Fibroblast of lung (primary cell): ENCODE measurements around the gene RANGRF. TPM values are rescaled to one million over a fixed set of nuclear protein-coding genes. Genes with fewer than 3 reads are reported as not detected.

Experiments
- DNase-seq, 2 donors: peaks; one replicate each; pipeline versions ENCODE4 v3.0.0 to v3.0.0-alpha.2; 2010; ENCODE audit warnings: low read depth in 2 of 2
- H2AFZ ChIP-seq: 2 replicates; pipeline ENCODE4 v1.5.1; 2012; ENCODE audit warnings: low read length, control low read depth, inconsistent platforms
- H3K27ac ChIP-seq: 2 replicates; pipeline ENCODE4 v1.5.1; 2011; ENCODE audit warnings: low read length, control low read depth; ENCODE audit not compliant: insufficient read depth
- H3K27me3 ChIP-seq: 2 replicates; pipeline ENCODE4 v1.5.1; 2011; ENCODE audit warnings: mild to moderate bottlenecking, low read length; ENCODE audit not compliant: control insufficient read depth, insufficient read depth
- H3K36me3 ChIP-seq: 2 replicates; pipeline ENCODE4 v1.5.1; 2011; ENCODE audit warnings: low read length; ENCODE audit not compliant: control insufficient read depth, insufficient read depth
- H3K4me1 ChIP-seq: 2 replicates; pipeline ENCODE4 v1.5.1; 2011; ENCODE audit warnings: low read length; ENCODE audit not compliant: control insufficient read depth, insufficient read depth; ENCODE audit errors: extremely low read depth
- H3K4me2 ChIP-seq: 2 replicates; pipeline ENCODE4 v1.5.1; 2011; ENCODE audit warnings: low read length, control low read depth; ENCODE audit not compliant: insufficient read depth; ENCODE audit errors: extremely low read depth
- H3K4me3 ChIP-seq, 4 experiments: fragments of 200-600 bp in 1 of 4; sonication (generic) in 1 of 4; replicated peaks in 1 of 4; 2 replicates each; pipeline ENCODE4 v1.5.1; 2011 to 2016; ENCODE audit warnings: low read length in 4 of 4, low read depth in 3 of 4, mild to moderate bottlenecking in 3 of 4, control low read depth in 2 of 4, inconsistent platforms in 1 of 4, mixed read lengths in 1 of 4; ENCODE audit not compliant: insufficient read depth in 1 of 4; ENCODE audit errors: control extremely low read depth in 1 of 4
- H3K79me2 ChIP-seq: 2 replicates; pipeline ENCODE4 v1.5.1; 2012; ENCODE audit warnings: mild to moderate bottlenecking, low read length, inconsistent platforms; ENCODE audit not compliant: control insufficient read depth, insufficient read depth
- H3K9ac ChIP-seq: 2 replicates; pipeline ENCODE4 v1.5.1; 2011; ENCODE audit warnings: mild to moderate bottlenecking, low read length, control low read depth; ENCODE audit not compliant: insufficient read depth
- H3K9me3 ChIP-seq: 2 replicates; pipeline ENCODE4 v1.5.1; 2012; ENCODE audit warnings: low read depth, low read length; ENCODE audit not compliant: control insufficient read depth, insufficient read depth
- H4K20me1 ChIP-seq: 2 replicates; pipeline ENCODE4 v1.5.1; 2011; ENCODE audit warnings: low read length; ENCODE audit not compliant: control insufficient read depth, insufficient read depth; ENCODE audit errors: extremely low read depth
- EZH2 ChIP-seq: IDR thresholded peaks from 2 replicates; pipeline ENCODE4 v1.5.1; 2012; ENCODE audit warnings: low read length, control low read depth, mild to moderate bottlenecking; ENCODE audit errors: missing control alignments
- polyA plus RNA-seq, 2 donors: library from polyadenylated mRNA; depleted of rRNA in 1 of 2; stranded (reverse) in 1 of 2; unstranded in 1 of 2; fragments of >200 nt; gene quantifications; 2 replicates each; pipeline ENCODE4 v1.2.1, GENCODE V29; 2011 to 2012; ENCODE audit warnings: missing spikeins in 1 of 2
- total RNA-seq: library from RNA; depleted of rRNA; stranded (reverse); fragments of >200 nt; gene quantifications from 2 replicates; pipeline ENCODE4 v1.2.1, GENCODE V29; 2014
- TF ChIP-seq, protein P1 (sequence below), 2 donors: IDR thresholded peaks in 1 of 2; conservative IDR thresholded peaks in 1 of 2; 1 replicate in 1 of 2; 2 replicates in 1 of 2; pipeline ENCODE4 v1.5.1; 2011 to 2012; ENCODE audit warnings: low read length in 2 of 2, control low read depth in 1 of 2, inconsistent platforms in 1 of 2, low read depth in 1 of 2, mild to moderate bottlenecking in 1 of 2

RANGRF gene
- total and polyA plus RNA-seq, 2 donors (not counting 1 experiment from before 2014, with no cell fraction given) = 15.4 to 19.8 TPM

- no peak for TF ChIP-seq EZH2
- TF ChIP-seq, protein P1, sequence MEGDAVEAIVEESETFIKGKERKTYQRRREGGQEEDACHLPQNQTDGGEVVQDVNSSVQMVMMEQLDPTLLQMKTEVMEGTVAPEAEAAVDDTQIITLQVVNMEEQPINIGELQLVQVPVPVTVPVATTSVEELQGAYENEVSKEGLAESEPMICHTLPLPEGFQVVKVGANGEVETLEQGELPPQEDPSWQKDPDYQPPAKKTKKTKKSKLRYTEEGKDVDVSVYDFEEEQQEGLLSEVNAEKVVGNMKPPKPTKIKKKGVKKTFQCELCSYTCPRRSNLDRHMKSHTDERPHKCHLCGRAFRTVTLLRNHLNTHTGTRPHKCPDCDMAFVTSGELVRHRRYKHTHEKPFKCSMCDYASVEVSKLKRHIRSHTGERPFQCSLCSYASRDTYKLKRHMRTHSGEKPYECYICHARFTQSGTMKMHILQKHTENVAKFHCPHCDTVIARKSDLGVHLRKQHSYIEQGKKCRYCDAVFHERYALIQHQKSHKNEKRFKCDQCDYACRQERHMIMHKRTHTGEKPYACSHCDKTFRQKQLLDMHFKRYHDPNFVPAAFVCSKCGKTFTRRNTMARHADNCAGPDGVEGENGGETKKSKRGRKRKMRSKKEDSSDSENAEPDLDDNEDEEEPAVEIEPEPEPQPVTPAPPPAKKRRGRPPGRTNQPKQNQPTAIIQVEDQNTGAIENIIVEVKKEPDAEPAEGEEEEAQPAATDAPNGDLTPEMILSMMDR (conservative IDR thresholded peaks at IDR 0.05 in 1 of 2, IDR thresholded peaks at IDR 0.05 in 1 of 2; ENCODE audit: low read depth in 1 of 2, low read length in 2 of 2) = no peak
- Histone ChIP-seq H3K9me3 (no peaks in the 10 kb centered on the region), H3K4me2 (no peak overlapping the region), H3K4me1 (no peaks in the 10 kb centered on the region), H4K20me1 (no peaks in the 10 kb centered on the region), H3K27me3 (no peaks in the 10 kb centered on the region), H3K27ac (no peak overlapping the region), H3K79me2 (no peaks in the 10 kb centered on the region), H2AFZ (no peak overlapping the region), H3K9ac (no peak overlapping the region), H3K4me3 (no peak overlapping the region), H3K36me3 (peaks cover 1% of the 10 kb centered on the region)
- no peak for DNase-seq
These were observed 14.5 kb upstream of the RANGRF start for GRCh38 chr17:8273884-8274444.

DNA sequence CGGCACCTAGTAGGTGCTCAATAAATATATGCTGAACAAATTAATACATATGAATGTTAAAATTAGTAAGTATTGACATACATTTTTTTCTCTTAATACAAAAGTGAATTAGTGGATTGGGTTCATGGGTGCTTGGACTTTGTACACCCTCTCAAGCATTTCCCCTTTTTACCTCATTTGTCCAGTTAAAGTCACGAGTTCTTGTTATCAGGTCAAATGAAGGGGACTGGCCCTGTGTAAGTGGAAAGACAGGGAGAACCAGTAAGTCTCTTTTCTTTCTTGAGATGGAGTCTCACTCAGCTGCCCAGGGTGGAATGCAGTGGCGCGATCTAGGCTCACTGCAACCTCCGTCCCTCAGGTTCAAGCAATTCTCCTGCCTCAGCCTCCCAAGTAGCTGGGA lies 13.7 kb upstream of the RANGRF start:
- TF ChIP-seq, protein P1 (conservative IDR thresholded peaks at IDR 0.05 in 1 of 2, IDR thresholded peaks at IDR 0.05 in 1 of 2; ENCODE audit: low read depth in 1 of 2, low read length in 2 of 2) = no peak
- TF ChIP-seq EZH2 = no peak
- no peaks in the 10 kb centered on the region for H3K4me1 ChIP-seq
- no peaks in the 10 kb centered on the region for H3K9me3 ChIP-seq
- H3K4me3 ChIP-seq = no peak overlapping the region
- H2AFZ ChIP-seq = no peak overlapping the region
- H3K79me2 ChIP-seq = no peaks in the 10 kb centered on the region
- H3K4me2 ChIP-seq = no peak overlapping the region
- no peak overlapping the region for H3K27ac ChIP-seq
- DNase-seq = no peak
- no peak overlapping the region for H3K9ac ChIP-seq
- peaks cover 1% of the 10 kb centered on the region for H3K36me3 ChIP-seq
- H4K20me1 ChIP-seq = no peaks in the 10 kb centered on the region
- no peaks in the 10 kb centered on the region for H3K27me3 ChIP-seq

DNA sequence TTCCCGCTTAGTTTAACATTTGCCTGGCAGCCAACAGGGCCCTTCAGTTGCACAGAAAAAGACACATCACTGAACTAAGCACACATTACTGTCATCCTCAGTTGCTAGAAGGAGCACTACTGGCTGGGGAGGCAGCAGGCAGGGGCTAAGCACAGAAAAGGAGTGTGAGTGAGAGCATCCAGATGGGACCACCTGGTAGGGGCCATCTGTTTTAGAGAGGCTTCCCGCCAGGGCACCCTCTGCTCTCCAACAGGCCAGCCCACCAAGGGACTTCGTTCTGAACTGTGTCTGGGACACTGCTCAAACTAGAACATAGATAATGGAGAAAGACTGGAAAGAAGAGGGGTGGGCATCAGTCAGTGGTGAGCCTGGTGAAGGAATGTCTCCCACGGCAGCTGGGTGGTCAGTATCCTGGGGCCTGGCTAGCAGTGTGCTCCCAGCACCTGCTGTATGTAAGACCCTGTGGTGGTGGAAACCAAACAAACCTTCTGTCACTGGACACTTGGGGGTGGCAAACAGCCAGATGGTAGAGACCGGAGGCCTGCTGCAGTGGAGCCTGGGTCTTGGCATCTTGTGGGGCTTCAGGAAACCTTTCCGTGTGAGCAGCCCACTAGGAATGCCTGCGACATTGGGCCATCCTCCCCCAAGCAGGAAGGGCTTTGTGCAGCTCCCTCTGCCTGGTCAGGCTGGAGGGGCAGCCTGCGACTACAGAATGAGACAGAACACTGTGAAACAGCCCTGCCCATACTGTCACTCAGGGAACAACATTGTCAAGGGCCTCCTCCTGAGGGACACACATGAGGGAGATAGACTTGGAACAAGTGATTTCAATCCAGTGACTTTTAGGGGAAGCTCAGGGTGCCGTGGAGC lies 12.8 kb upstream of the RANGRF start:
- Histone ChIP-seq H3K27me3 (no peaks in the 10 kb centered on the region), H3K36me3 (peaks cover 1% of the 10 kb centered on the region), H3K27ac (no peak overlapping the region), H3K79me2 (no peaks in the 10 kb centered on the region), H3K9me3 (no peaks in the 10 kb centered on the region), H3K4me2 (no peak overlapping the region), H4K20me1 (no peaks in the 10 kb centered on the region), H3K9ac (no peak overlapping the region), H2AFZ (no peak overlapping the region), H3K4me1 (no peaks in the 10 kb centered on the region), H3K4me3 (no peak overlapping the region)
- no peak for TF ChIP-seq EZH2
- TF ChIP-seq, protein P1 (conservative IDR thresholded peaks at IDR 0.05 in 1 of 2, IDR thresholded peaks at IDR 0.05 in 1 of 2; ENCODE audit: low read depth in 1 of 2, low read length in 2 of 2) = no peak
- no peak for DNase-seq
